Central memory CD8-positive, alpha-beta T cell (primary cell): ENCODE data around the gene KDM5A.

Experiments
- ATAC-seq: fragments of 150-1000 bp; cut with Tn5 transposase; replicated peaks from 2 replicates; pipeline ENCODE4 v1.10.0; 2022; ENCODE audit warnings: mild to moderate bottlenecking, moderate FRiP score, moderate number of reproducible peaks; ENCODE audit not compliant: poor library complexity, severe bottlenecking; ENCODE audit errors: extremely low read depth
- DNase-seq, 2 donors: peaks; one replicate each; pipeline ENCODE4 v3.0.0; 2021; ENCODE audit warnings: low spot score in 2 of 2
- H3K27ac Mint-ChIP-seq: one replicate; pipeline ENCODE4 v1.8.0; 2022; ENCODE audit warnings: low read depth, mild to moderate bottlenecking, moderate library complexity, mixed read lengths
- H3K27me3 Mint-ChIP-seq: one replicate; pipeline ENCODE4 v1.8.0; 2022; ENCODE audit warnings: mixed read lengths
- H3K36me3 Mint-ChIP-seq: one replicate; pipeline ENCODE4 v1.8.0; 2022; ENCODE audit warnings: mild to moderate bottlenecking, moderate library complexity, mixed read lengths; ENCODE audit not compliant: insufficient read depth
- H3K4me1 Mint-ChIP-seq: one replicate; pipeline ENCODE4 v1.8.0; 2022; ENCODE audit warnings: mixed read lengths
- H3K4me3 Mint-ChIP-seq: one replicate; pipeline ENCODE4 v1.8.0; 2022; ENCODE audit warnings: mild to moderate bottlenecking, moderate library complexity, mixed read lengths
- H3K9me3 Mint-ChIP-seq: one replicate; pipeline ENCODE4 v1.8.0; 2022; ENCODE audit warnings: mixed read lengths

The KDM5A gene

GRCh38 chr12:288687-289086 is 100.4 kb downstream of the KDM5A start:
- Mint-ChIP-seq H3K36me3 (peaks cover 50% of the 10 kb centered on the region), H3K9me3 (no peaks in the 10 kb centered on the region), H3K27me3 (no peaks in the 10 kb centered on the region), H3K27ac (no peak overlapping the region), H3K4me3 (no peak overlapping the region), H3K4me1 (peaks cover 48% of the 10 kb centered on the region)
- DNase-seq (no peak), ATAC-seq (no peak)

DNA sequence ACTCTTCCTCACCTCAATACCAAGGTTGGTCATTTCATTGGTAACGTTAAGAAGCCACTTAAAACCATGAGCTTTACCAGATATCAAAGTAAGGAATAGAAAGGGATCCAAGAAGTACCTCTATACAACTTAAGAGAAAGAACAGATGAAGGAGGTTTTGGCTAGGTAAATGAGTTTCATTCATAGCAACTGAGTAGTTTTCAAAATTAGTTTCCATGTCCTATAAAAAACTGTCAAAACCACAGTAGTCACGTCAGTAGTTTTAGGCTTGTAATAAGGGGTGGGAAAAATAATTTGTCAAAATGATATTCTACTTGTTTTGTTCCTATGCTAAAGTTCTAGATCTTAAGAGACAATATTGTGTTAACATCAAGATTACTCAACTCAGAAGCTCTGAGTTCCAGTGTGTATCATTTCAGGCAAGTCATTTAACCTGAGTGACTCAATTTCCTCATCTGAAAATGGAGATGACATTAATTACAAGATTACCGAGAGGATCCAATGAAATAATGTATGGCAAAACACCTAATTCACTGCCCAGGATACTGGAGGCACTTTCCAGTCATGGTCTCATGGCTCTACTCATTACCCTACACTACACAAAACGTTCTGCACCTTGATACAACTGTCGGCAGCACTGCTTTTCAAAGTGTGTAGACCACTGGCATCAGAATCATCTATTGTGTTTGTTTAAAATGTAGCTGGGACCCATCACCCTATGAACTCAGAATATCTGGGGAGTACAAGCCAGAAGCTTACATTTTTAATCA is 102.4 kb downstream of the KDM5A start:
- Mint-ChIP-seq H3K36me3 (peaks cover 37% of the 10 kb centered on the region), H3K4me1 (peaks cover 43% of the 10 kb centered on the region), H3K9me3 (no peaks in the 10 kb centered on the region), H3K27me3 (no peaks in the 10 kb centered on the region), H3K4me3 (no peak overlapping the region), H3K27ac (peak overlapping the region; percentile 64)
- ATAC-seq (no peak), DNase-seq (no peak)

GRCh38 chr12:278046-278445 is 111.1 kb downstream of the KDM5A start:
- H3K27ac Mint-ChIP-seq = no peak overlapping the region
- peaks cover 2% of the 10 kb centered on the region for H3K36me3 Mint-ChIP-seq
- H3K27me3 Mint-ChIP-seq = no peaks in the 10 kb centered on the region
- DNase-seq (no peak), ATAC-seq (no peak)
- H3K4me1 Mint-ChIP-seq = peaks cover 18% of the 10 kb centered on the region
- no peaks in the 10 kb centered on the region for H3K9me3 Mint-ChIP-seq
- H3K4me3 Mint-ChIP-seq = no peak overlapping the region

DNA sequence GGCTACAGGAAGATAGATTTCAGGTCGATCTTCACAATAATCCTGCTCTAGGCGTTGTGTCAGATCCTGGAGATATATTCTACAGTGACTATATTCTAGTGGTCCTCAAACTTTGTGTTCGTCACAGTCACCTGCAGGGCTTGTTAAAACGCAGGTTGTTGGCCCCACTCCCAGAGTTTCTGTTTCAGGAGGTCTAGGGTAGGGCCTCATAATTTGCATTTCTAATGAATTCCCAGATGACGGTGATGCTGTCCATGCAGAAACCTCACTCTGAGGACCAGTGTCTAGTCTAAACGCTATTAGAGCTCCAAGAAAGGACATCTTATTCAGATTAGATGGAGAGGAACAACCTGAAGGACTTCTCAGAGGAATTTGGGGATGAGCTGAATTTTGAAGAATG is 113.3 kb downstream of the KDM5A start:
- DNase-seq (no peak), ATAC-seq (no peak)
- Mint-ChIP-seq H3K4me1 (peaks cover 18% of the 10 kb centered on the region), H3K27me3 (no peaks in the 10 kb centered on the region), H3K4me3 (no peak overlapping the region), H3K27ac (no peak overlapping the region), H3K36me3 (peaks cover 2% of the 10 kb centered on the region), H3K9me3 (no peaks in the 10 kb centered on the region)

DNA sequence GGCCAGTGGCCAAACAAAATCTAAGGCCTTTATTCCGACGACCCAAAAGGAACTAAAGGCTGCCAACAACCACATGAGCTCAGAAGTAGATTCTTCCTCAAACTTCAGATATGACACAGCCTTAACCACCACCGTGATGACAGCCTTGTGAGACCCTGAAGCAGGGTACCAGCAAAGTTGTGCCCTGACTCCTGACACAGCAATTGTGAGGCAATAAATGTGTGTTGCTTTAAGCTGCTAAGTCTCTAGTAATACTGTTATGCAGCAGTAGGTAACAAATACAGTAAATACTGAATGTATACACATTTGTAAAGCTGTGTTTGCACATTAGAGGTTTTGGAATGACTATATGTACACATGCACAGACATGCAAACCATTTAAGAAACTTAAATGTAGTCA is 115.7 kb downstream of the KDM5A start:
- H3K4me1 Mint-ChIP-seq = peaks cover 18% of the 10 kb centered on the region
- H3K4me3 Mint-ChIP-seq = no peak overlapping the region
- DNase-seq (no peak), ATAC-seq (no peak)
- H3K9me3 Mint-ChIP-seq = no peaks in the 10 kb centered on the region
- no peak overlapping the region for H3K27ac Mint-ChIP-seq
- H3K36me3 Mint-ChIP-seq = no peaks in the 10 kb centered on the region
- no peaks in the 10 kb centered on the region for H3K27me3 Mint-ChIP-seq

DNA sequence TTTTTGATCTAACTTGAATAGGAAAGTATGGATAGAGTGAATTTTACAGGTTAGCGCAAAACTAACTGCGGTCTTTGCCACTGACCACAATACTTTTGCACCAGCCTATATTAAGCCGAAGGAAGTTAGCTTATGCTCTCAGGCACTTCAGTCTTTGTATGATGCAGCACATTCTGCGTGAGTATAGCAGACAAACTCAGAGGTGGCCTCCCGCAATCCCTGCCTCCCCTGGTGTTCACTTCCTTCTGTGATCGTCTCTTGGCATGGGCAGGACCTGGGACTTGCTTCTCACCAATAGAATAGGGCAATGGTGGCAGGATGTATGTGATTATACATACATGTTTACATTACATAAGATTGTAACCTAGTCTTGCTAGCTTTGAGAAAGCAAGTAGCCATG is 116.2 kb downstream of the KDM5A start:
- no peaks in the 10 kb centered on the region for H3K9me3 Mint-ChIP-seq
- peaks cover 2% of the 10 kb centered on the region for H3K36me3 Mint-ChIP-seq
- no peak overlapping the region for H3K4me3 Mint-ChIP-seq
- ATAC-seq (no peak), DNase-seq (no peak)
- no peak overlapping the region for H3K27ac Mint-ChIP-seq
- peaks cover 15% of the 10 kb centered on the region for H3K4me1 Mint-ChIP-seq
- no peaks in the 10 kb centered on the region for H3K27me3 Mint-ChIP-seq

DNA sequence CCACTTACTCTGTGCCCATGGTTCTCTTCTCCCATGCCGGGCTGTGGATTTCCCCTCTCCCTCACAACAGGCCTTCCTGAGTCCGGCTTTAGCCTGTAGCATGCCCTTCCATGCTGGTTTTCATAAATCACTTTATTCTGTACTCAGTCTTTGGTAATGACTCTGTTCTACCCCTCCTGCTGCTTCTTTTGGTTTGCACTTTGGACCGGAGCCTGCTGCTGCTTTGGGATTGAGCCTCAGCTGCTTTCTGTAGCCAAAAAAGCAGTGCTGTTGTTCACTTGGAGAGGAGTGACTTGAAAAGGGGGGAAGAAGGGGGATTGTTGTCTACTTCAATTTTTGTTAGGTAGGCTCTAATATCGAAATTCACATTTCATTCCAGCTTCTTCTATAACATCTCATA is 118.0 kb downstream of the KDM5A start:
- Mint-ChIP-seq H3K4me3 (no peak overlapping the region), H3K9me3 (no peaks in the 10 kb centered on the region), H3K27me3 (no peaks in the 10 kb centered on the region), H3K36me3 (peaks cover 2% of the 10 kb centered on the region), H3K4me1 (peaks cover 5% of the 10 kb centered on the region), H3K27ac (no peak overlapping the region)
- DNase-seq (no peak), ATAC-seq (no peak)

DNA sequence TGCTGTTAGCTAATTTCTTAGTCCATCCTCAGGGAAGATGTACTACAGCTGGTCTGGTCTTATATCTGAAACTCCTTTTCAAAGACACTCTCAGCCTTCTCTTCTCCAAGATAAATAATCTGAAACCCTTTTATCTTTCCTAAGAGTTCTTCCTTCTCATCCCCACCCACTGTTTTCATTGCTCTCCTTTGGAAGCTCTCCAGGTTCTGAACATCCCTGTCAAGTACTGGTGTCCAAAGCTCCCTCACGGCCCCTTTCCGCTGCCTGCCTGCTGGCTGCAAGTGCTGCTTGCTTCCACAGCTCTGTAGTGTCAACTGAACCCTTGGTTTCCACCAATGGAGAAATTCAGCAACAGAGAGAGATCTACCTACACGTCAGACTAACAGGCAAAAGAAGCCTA is 119.9 kb downstream of the KDM5A start:
- ATAC-seq (no peak), DNase-seq (no peak)
- no peak overlapping the region for H3K4me3 Mint-ChIP-seq
- H3K27me3 Mint-ChIP-seq = no peaks in the 10 kb centered on the region
- H3K4me1 Mint-ChIP-seq = no peaks in the 10 kb centered on the region
- no peaks in the 10 kb centered on the region for H3K9me3 Mint-ChIP-seq
- H3K36me3 Mint-ChIP-seq = peaks cover 3% of the 10 kb centered on the region
- no peak overlapping the region for H3K27ac Mint-ChIP-seq

DNA sequence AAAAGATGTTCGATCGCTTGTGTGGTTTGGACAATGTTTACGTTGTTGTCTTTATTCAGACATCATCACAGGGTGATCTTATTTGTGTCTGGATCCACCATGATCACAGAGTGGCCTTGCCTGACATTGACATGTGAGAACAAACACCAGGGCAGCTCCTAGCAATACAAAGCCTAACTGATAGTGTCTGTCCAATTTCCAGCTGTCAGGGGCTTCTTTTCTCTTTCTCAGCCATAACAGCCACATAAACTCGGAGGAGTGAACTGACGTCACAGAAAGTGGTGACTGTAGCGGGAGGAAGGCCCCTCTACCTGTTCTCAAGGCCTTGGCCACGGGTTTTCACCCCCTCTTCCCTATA is 120.7 kb downstream of the KDM5A start:
- Mint-ChIP-seq H3K9me3 (no peaks in the 10 kb centered on the region), H3K36me3 (peaks cover 3% of the 10 kb centered on the region), H3K4me1 (no peaks in the 10 kb centered on the region), H3K27me3 (no peaks in the 10 kb centered on the region), H3K27ac (no peak overlapping the region), H3K4me3 (no peak overlapping the region)
- no peak for DNase-seq
- ATAC-seq = no peak

GRCh38 chr12:267581-268482 is 121.3 kb downstream of the KDM5A start:
- H3K27ac Mint-ChIP-seq = no peak overlapping the region
- ATAC-seq = no peak
- H3K4me3 Mint-ChIP-seq = no peak overlapping the region
- H3K9me3 Mint-ChIP-seq = no peaks in the 10 kb centered on the region
- no peak for DNase-seq
- peaks cover 3% of the 10 kb centered on the region for H3K36me3 Mint-ChIP-seq
- no peaks in the 10 kb centered on the region for H3K4me1 Mint-ChIP-seq
- no peaks in the 10 kb centered on the region for H3K27me3 Mint-ChIP-seq

DNA sequence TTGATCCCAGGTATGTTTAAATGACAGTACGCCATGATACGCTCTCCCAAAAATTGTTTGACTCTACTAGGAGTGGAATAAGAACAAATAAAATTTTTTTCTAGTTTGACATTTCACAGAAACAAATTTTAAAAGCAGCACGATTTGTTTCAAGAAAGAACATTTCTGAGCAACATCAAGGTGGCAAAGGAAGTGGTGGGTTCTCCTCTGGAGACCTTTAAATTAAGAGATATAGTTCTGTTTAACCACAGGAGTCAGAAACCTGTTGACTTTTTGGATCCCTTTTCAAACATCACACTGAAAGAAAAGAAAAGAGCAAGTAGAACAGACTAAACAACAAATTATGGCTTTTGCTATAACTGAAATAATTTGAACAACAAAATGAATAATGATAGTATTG is 124.0 kb downstream of the KDM5A start:
- H3K4me3 Mint-ChIP-seq = no peak overlapping the region
- H3K9me3 Mint-ChIP-seq = no peaks in the 10 kb centered on the region
- peaks cover 5% of the 10 kb centered on the region for H3K27me3 Mint-ChIP-seq
- ATAC-seq (no peak), DNase-seq (no peak)
- H3K4me1 Mint-ChIP-seq = no peaks in the 10 kb centered on the region
- H3K27ac Mint-ChIP-seq = no peak overlapping the region
- peaks cover 3% of the 10 kb centered on the region for H3K36me3 Mint-ChIP-seq

DNA sequence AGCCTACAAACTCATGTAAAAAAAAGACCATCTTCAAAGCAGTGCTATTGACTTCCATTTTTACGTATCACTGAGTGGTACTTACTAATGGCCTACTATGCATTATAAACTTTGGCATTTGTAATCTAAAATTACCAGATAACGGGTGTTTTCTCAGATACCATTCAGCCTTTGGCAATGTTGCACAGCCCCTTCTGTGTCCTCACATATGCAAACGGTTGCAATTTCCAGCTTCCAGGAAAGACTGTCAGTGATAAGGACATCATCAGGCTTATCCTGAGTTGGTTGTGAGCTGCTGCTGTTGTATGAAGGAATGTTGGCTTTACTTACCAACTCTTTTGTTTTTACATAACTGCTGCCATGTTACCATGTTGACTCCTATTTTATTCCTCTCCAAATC is 124.9 kb downstream of the KDM5A start:
- peaks cover 13% of the 10 kb centered on the region for H3K27me3 Mint-ChIP-seq
- no peaks in the 10 kb centered on the region for H3K4me1 Mint-ChIP-seq
- ATAC-seq (no peak), DNase-seq (no peak)
- no peak overlapping the region for H3K4me3 Mint-ChIP-seq
- H3K9me3 Mint-ChIP-seq = no peaks in the 10 kb centered on the region
- H3K27ac Mint-ChIP-seq = no peak overlapping the region
- H3K36me3 Mint-ChIP-seq = peaks cover 3% of the 10 kb centered on the region

GRCh38 chr12:263574-263973 is 125.5 kb downstream of the KDM5A start:
- H3K4me1 Mint-ChIP-seq = no peaks in the 10 kb centered on the region
- no peak overlapping the region for H3K27ac Mint-ChIP-seq
- H3K36me3 Mint-ChIP-seq = peaks cover 3% of the 10 kb centered on the region
- no peak for DNase-seq
- H3K27me3 Mint-ChIP-seq = peaks cover 16% of the 10 kb centered on the region
- no peaks in the 10 kb centered on the region for H3K9me3 Mint-ChIP-seq
- H3K4me3 Mint-ChIP-seq = no peak overlapping the region
- no peak for ATAC-seq
